HepG2 (cell line): Measurements from ENCODE around the gene TCF20.

Experiments
- YY1 ChIP-seq: IDR thresholded peaks from 2 replicates; pipeline ENCODE4 v1.6.1; 2011; ENCODE audit warnings: low read length, low read depth, moderate library complexity, mild to moderate bottlenecking; ENCODE audit not compliant: insufficient read depth, insufficient replicate concordance
- ZFP62 ChIP-seq: sonication (generic); formaldehyde crosslinking; IDR thresholded peaks from 2 replicates; pipeline ENCODE4 v1.4.0; 2020; ENCODE audit warnings: missing genetic modification reagents
- ZNF788 ChIP-seq: sonication (generic); formaldehyde crosslinking; IDR thresholded peaks from 2 replicates; pipeline ENCODE4 v1.5.0; 2020; ENCODE audit warnings: mild to moderate bottlenecking, missing genetic modification reagents, borderline replicate concordance
- TF ChIP-seq, protein P1 (sequence below): sonication (generic); formaldehyde crosslinking; IDR thresholded peaks from 2 replicates; pipeline ENCODE4 v1.4.0; 2020; ENCODE audit warnings: missing genetic modification reagents

DNA sequence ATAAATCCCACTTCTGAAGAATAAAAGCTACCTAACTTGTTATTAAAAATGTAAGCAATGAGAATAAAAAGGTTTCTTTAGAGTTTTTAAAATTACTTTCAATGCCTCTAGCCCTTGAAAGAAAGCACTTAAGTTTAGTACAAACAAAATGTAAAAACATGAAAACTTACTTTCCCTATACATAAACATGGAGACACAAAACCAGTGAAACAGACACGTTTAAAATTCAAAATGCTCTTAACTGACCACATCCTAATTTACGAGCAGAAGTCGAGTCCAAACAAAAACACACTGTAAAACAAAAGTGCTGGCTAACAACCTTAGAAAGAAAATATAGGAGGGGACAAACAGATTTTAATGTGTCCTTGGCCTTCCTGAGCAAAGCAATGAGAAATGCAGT, 36.6 kb downstream of the TCF20 start:
- TF ChIP-seq, protein P1, sequence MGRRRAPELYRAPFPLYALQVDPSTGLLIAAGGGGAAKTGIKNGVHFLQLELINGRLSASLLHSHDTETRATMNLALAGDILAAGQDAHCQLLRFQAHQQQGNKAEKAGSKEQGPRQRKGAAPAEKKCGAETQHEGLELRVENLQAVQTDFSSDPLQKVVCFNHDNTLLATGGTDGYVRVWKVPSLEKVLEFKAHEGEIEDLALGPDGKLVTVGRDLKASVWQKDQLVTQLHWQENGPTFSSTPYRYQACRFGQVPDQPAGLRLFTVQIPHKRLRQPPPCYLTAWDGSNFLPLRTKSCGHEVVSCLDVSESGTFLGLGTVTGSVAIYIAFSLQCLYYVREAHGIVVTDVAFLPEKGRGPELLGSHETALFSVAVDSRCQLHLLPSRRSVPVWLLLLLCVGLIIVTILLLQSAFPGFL (CRISPR knock-in tag) = no peak
- TF ChIP-seq ZFP62 (CRISPR knock-in tag) = no peak
- TF ChIP-seq ZNF788 = no peak
- TF ChIP-seq YY1 = no peak
